ENCODE data around the gene PYCARD.

DNA sequence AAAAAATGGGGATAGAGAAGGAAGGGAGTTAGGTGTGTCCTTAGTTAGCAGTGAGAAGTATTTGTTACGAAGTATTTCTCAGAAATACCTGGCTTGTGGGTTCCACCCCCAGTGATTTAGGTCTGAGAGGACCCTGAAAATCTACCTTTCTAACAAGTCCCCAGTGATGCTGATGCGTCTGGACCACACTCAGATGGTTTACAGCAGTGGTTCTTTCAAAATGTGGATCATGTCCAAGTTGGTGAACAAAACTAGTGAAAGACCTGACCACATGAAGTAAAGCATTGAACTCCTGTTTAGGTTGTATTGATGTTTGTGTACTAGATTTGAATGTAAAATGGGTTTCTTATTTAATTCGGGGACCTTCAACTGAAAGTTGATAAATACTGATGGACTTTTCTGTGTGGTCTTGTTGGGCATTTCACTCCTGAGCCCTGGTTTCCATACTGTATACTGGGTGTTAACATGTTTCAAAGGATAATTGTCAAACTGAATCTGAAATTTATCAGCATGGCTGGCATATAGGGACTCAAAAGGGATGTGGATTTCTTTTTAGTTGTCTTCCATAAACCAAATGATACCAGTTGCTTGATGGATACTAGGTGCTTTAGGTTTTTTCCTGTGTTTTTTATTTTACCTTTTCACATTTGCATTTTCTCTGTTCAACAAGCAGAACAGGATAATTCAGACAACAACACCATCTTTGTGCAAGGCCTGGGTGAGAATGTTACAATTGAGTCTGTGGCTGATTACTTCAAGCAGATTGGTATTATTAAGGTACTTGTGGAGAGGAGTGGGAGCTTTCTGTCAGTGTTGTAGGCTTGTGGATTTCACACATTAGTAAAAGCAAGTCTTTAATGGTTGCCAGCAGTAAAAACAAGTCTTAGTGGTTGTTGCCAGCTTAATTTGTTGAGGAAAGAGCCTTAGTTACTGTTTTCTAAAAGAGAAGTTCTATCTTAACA, 13.8 kb downstream of the PYCARD start:
- TF ChIP-seq RARB (CRISPR knock-in tag; IDR thresholded peaks at IDR 0.05) (no peak), ISL1 (CRISPR knock-in tag; IDR thresholded peaks at IDR 0.05) (no peak), ZFP30 (CRISPR knock-in tag; IDR thresholded peaks at IDR 0.05) (no peak)
